ENCODE results near the gene PNPLA7.

The PNPLA7 gene

GRCh38 chr9:137582286-137582860 is 32.2 kb upstream of the PNPLA7 start:
- Histone ChIP-seq H3K9me3 (ENCODE audit: insufficient read depth, low read length, severe bottlenecking) (no peaks in the 10 kb centered on the region), H3K36me3 (ENCODE audit: insufficient read depth, low read length) (peaks cover 59% of the 10 kb centered on the region), H3K79me2 (ENCODE audit: insufficient read depth, low read length) (peaks cover 21% of the 10 kb centered on the region), H2AFZ (ENCODE audit: low read depth, low read length) (no peak overlapping the region), H4K20me1 (ENCODE audit: insufficient read depth, low read length) (peaks cover 49% of the 10 kb centered on the region), H3K27me3 (ENCODE audit: insufficient read depth, low read length, poor library complexity) (no peaks in the 10 kb centered on the region), H3K4me2 (ENCODE audit: insufficient read depth, low read length) (no peak overlapping the region), H3K9ac (ENCODE audit: low read depth, low read length) (no peak overlapping the region), H3K27ac (ENCODE audit: low read length) (no peak overlapping the region), H3K4me3 (ENCODE audit: low read depth in 1 of 2, low read length in 2 of 2) (no peak overlapping the region), H3K4me1 (ENCODE audit: insufficient read depth, low read length) (peaks cover 13% of the 10 kb centered on the region)
- TF ChIP-seq EZH2 (IDR thresholded peaks at IDR 0.05; ENCODE audit: borderline replicate concordance, low read depth, low read length, severe bottlenecking) (no peak), CTCF (IDR thresholded peaks at IDR 0.05; ENCODE audit: borderline replicate concordance, extremely low read depth, low read length, poor library complexity, severe bottlenecking) (peak; percentile 36)
- ATAC-seq (ENCODE audit: insufficient read depth, low read depth) (no peak), DNase-seq (no peak)

GRCh38 chr9:137581361-137582285 is 31.4 kb upstream of the PNPLA7 start:
- Histone ChIP-seq H4K20me1 (ENCODE audit: insufficient read depth, low read length) (peaks cover 47% of the 10 kb centered on the region), H3K79me2 (ENCODE audit: insufficient read depth, low read length) (peaks cover 28% of the 10 kb centered on the region), H3K27ac (ENCODE audit: low read length) (no peak overlapping the region), H3K27me3 (ENCODE audit: insufficient read depth, low read length, poor library complexity) (no peaks in the 10 kb centered on the region), H2AFZ (ENCODE audit: low read depth, low read length) (no peak overlapping the region), H3K4me3 (ENCODE audit: low read depth in 1 of 2, low read length in 2 of 2) (no peak overlapping the region), H3K9me3 (ENCODE audit: insufficient read depth, low read length, severe bottlenecking) (no peaks in the 10 kb centered on the region), H3K4me2 (ENCODE audit: insufficient read depth, low read length) (no peak overlapping the region), H3K9ac (ENCODE audit: low read depth, low read length) (no peak overlapping the region), H3K4me1 (ENCODE audit: insufficient read depth, low read length) (peaks cover 20% of the 10 kb centered on the region), H3K36me3 (ENCODE audit: insufficient read depth, low read length) (peaks cover 54% of the 10 kb centered on the region)
- TF ChIP-seq EZH2 (IDR thresholded peaks at IDR 0.05; ENCODE audit: borderline replicate concordance, low read depth, low read length, severe bottlenecking) = no peak
- no peak for TF ChIP-seq CTCF (IDR thresholded peaks at IDR 0.05; ENCODE audit: borderline replicate concordance, extremely low read depth, low read length, poor library complexity, severe bottlenecking)
- no peak for ATAC-seq (ENCODE audit: insufficient read depth, low read depth)
- no peak for DNase-seq

GRCh38 chr9:137580954-137581322 is 30.7 kb upstream of the PNPLA7 start:
- DNase-seq = no peak
- no peak overlapping the region for H3K4me3 ChIP-seq (ENCODE audit: low read depth in 1 of 2, low read length in 2 of 2)
- H3K9me3 ChIP-seq (ENCODE audit: insufficient read depth, low read length, severe bottlenecking) = no peaks in the 10 kb centered on the region
- H3K36me3 ChIP-seq (ENCODE audit: insufficient read depth, low read length) = peaks cover 55% of the 10 kb centered on the region
- H3K27me3 ChIP-seq (ENCODE audit: insufficient read depth, low read length, poor library complexity) = no peaks in the 10 kb centered on the region
- peaks cover 43% of the 10 kb centered on the region for H4K20me1 ChIP-seq (ENCODE audit: insufficient read depth, low read length)
- no peak overlapping the region for H3K4me2 ChIP-seq (ENCODE audit: insufficient read depth, low read length)
- no peak for ATAC-seq (ENCODE audit: insufficient read depth, low read depth)
- peaks cover 27% of the 10 kb centered on the region for H3K4me1 ChIP-seq (ENCODE audit: insufficient read depth, low read length)
- no peak overlapping the region for H3K27ac ChIP-seq (ENCODE audit: low read length)
- no peak for TF ChIP-seq CTCF (IDR thresholded peaks at IDR 0.05; ENCODE audit: borderline replicate concordance, extremely low read depth, low read length, poor library complexity, severe bottlenecking)
- no peak for TF ChIP-seq EZH2 (IDR thresholded peaks at IDR 0.05; ENCODE audit: borderline replicate concordance, low read depth, low read length, severe bottlenecking)
- H3K79me2 ChIP-seq (ENCODE audit: insufficient read depth, low read length) = peaks cover 35% of the 10 kb centered on the region
- H3K9ac ChIP-seq (ENCODE audit: low read depth, low read length) = no peak overlapping the region
- no peak overlapping the region for H2AFZ ChIP-seq (ENCODE audit: low read depth, low read length)
